SU-DHL-6 (cell line): ENCODE measurements around the gene KRTAP5-8.
"Not testable (repeated sequence)": the region's sequence is repeated elsewhere in the genome, so short reads cannot be mapped to it uniquely, and the experiment has no call there.

Source experiments
- H2AFZ ChIP-seq: fragments of 200-600 bp; sonication (generic); 2 replicates; pipeline ENCODE4 v1.6.1; 2014; ENCODE audit warnings: low read depth, mild to moderate bottlenecking, moderate library complexity, mixed read lengths, antibody characterized with exemption, low read length; ENCODE audit not compliant: severe bottlenecking
- H3F3A ChIP-seq: fragments of 200-600 bp; shearing (Covaris generic); 2 replicates; pipeline ENCODE4 v1.6.0; 2016; ENCODE audit warnings: antibody characterized with exemption, mild to moderate bottlenecking; ENCODE audit not compliant: insufficient read depth
- H3K27ac ChIP-seq: fragments of 200-600 bp; sonication (generic); 2 replicates; pipeline ENCODE4 v1.5.1; 2016; ENCODE audit warnings: low read depth, mild to moderate bottlenecking, low read length, moderate library complexity, mixed read lengths
- H3K27me3 ChIP-seq: fragments of 200-600 bp; sonication (generic), shearing (Covaris generic); 2 replicates; pipeline ENCODE4 v1.6.0; 2014; ENCODE audit warnings: mild to moderate bottlenecking, low read length
- H3K36me3 ChIP-seq: fragments of 200-600 bp; sonication (generic); 2 replicates; pipeline ENCODE4 v1.6.1; 2014; ENCODE audit warnings: mild to moderate bottlenecking, low read length, mixed read lengths
- H3K4me2 ChIP-seq: fragments of 300-600, 200-600 bp; shearing (Covaris generic), sonication (generic); 2 replicates; pipeline ENCODE4 v1.6.0; 2014; ENCODE audit warnings: low read length, low read depth, mild to moderate bottlenecking; ENCODE audit not compliant: poor library complexity, severe bottlenecking
- H3K4me3 ChIP-seq: fragments of 200-600 bp; sonication (generic); 2 replicates; pipeline ENCODE4 v1.5.1; 2014; ENCODE audit warnings: antibody characterized with exemption, low read length, mild to moderate bottlenecking, mixed read lengths; ENCODE audit not compliant: insufficient read depth, poor library complexity, severe bottlenecking
- H3K79me2 ChIP-seq: fragments of 200-600 bp; sonication (generic); 2 replicates; pipeline ENCODE4 v1.6.1; 2014; ENCODE audit warnings: mild to moderate bottlenecking, low read length, moderate library complexity; ENCODE audit not compliant: insufficient read depth
- H3K9ac ChIP-seq: fragments of 200-600 bp; sonication (generic); 2 replicates; pipeline ENCODE4 v1.7.0; 2014; ENCODE audit warnings: mild to moderate bottlenecking, low read length
- H3K9me2 ChIP-seq: fragments of 200-600 bp; sonication (generic); replicated peaks from 2 replicates; pipeline ENCODE4 v1.6.1; 2014; ENCODE audit warnings: low read length; ENCODE audit not compliant: insufficient read depth
- H3K9me3 ChIP-seq: fragments of 200-600 bp; sonication (generic); 2 replicates; pipeline ENCODE4 v1.6.1; 2014; ENCODE audit warnings: low read length, mixed read lengths; ENCODE audit not compliant: insufficient read depth
- H4K20me1 ChIP-seq: fragments of 200-600 bp; sonication (generic); 2 replicates; pipeline ENCODE4 v1.6.1; 2014; ENCODE audit warnings: low read depth, mild to moderate bottlenecking, antibody characterized with exemption, low read length, moderate library complexity, mixed read lengths
- CTCF ChIP-seq: fragments of 200-600 bp; sonication (generic); IDR thresholded peaks from one replicate; pipeline ENCODE4 v1.5.1; 2017; ENCODE audit warnings: antibody characterized with exemption, mild to moderate bottlenecking, low read length, moderate library complexity; ENCODE audit not compliant: insufficient read depth, poor library complexity, severe bottlenecking
- EZH2phosphoT487 ChIP-seq: fragments of 200-600 bp; sonication (generic), shearing (Covaris generic); conservative IDR thresholded peaks from 2 replicates; pipeline ENCODE4 v1.6.1; 2018; ENCODE audit warnings: mild to moderate bottlenecking, antibody characterized with exemption, low read length, moderate library complexity, mixed read lengths

The KRTAP5-8 gene

GRCh38 chr11:71525188-71525937 lies 12.5 kb upstream of the KRTAP5-8 start:
- TF ChIP-seq EZH2phosphoT487, result no peak
- TF ChIP-seq CTCF, result no peak
- no peak overlapping the region for H3K4me2 ChIP-seq
- H3K36me3 ChIP-seq, result no peaks in the 10 kb centered on the region

GRCh38 chr11:71525938-71526495 lies 11.8 kb upstream of the KRTAP5-8 start:
- H3K9ac ChIP-seq, result no peak overlapping the region
- no peaks in the 10 kb centered on the region for H3K9me2 ChIP-seq
- H3K36me3 ChIP-seq, result no peaks in the 10 kb centered on the region
- H3K27ac ChIP-seq, result no peak overlapping the region
- TF ChIP-seq CTCF (no peak), EZH2phosphoT487 (no peak)
- H3K27me3 ChIP-seq, result no peaks in the 10 kb centered on the region
- no peak overlapping the region for H3K4me3 ChIP-seq
- H2AFZ ChIP-seq, result no peak overlapping the region
- no peaks in the 10 kb centered on the region for H3K79me2 ChIP-seq
- H4K20me1 ChIP-seq, result no peaks in the 10 kb centered on the region
- H3F3A ChIP-seq, result no peaks in the 10 kb centered on the region
- no peaks in the 10 kb centered on the region for H3K9me3 ChIP-seq
- no peak overlapping the region for H3K4me2 ChIP-seq

More at GRCh38 chr11:71525188-71525937, 12.5 kb upstream of the KRTAP5-8 start:
- H3K79me2 ChIP-seq, result no peaks in the 10 kb centered on the region
- no peak overlapping the region for H2AFZ ChIP-seq
- no peaks in the 10 kb centered on the region for H3K9me3 ChIP-seq
- H3K27me3 ChIP-seq, result no peaks in the 10 kb centered on the region
- no peak overlapping the region for H3K27ac ChIP-seq
- H3K9me2 ChIP-seq, result no peaks in the 10 kb centered on the region
- no peak overlapping the region for H3K4me3 ChIP-seq
- no peaks in the 10 kb centered on the region for H4K20me1 ChIP-seq
- H3K9ac ChIP-seq, result no peak overlapping the region
- H3F3A ChIP-seq, result no peaks in the 10 kb centered on the region

- not testable (repeated sequence) for H3K27ac ChIP-seq, H4K20me1 ChIP-seq, H3K4me2 ChIP-seq, H3K4me3 ChIP-seq, H3K27me3 ChIP-seq, H3K9me3 ChIP-seq, H2AFZ ChIP-seq, H3K79me2 ChIP-seq, H3F3A ChIP-seq, H3K9me2 ChIP-seq, H3K9ac ChIP-seq, H3K36me3 ChIP-seq
Observed at GRCh38 chr11:71526796-71527575, 10.8 kb upstream of the KRTAP5-8 start, which contains the start of gene KRTAP5-7. KRTAP5-7 (plus strand) TSS chr11:71527267; CDS start chr11:71527301, 34 bp downstream.
